IPS-15b (cell line): Measurements from ENCODE around the gene FHL5.

Experiments used
- H3K27me3 ChIP-seq: one replicate; pipeline ENCODE4 v1.6.1; 2013; ENCODE audit warnings: low read length; ENCODE audit not compliant: control insufficient read depth, insufficient read depth
- H3K36me3 ChIP-seq: one replicate; pipeline ENCODE4 v1.6.1; 2013; ENCODE audit warnings: low read length; ENCODE audit not compliant: control insufficient read depth, insufficient read depth
- H3K4me1 ChIP-seq: one replicate; pipeline ENCODE4 v1.6.1; 2013; ENCODE audit warnings: mild to moderate bottlenecking, low read length; ENCODE audit not compliant: control insufficient read depth, insufficient read depth
- H3K4me3 ChIP-seq: one replicate; pipeline ENCODE4 v1.5.1; 2013; ENCODE audit warnings: low read depth, low read length
- H3K9ac ChIP-seq: one replicate; pipeline ENCODE4 v1.6.1; 2013; ENCODE audit warnings: low read depth, mild to moderate bottlenecking, low read length
- H3K9me3 ChIP-seq: one replicate; pipeline ENCODE4 v1.6.1; 2013; ENCODE audit warnings: mild to moderate bottlenecking, low read length; ENCODE audit not compliant: control insufficient read depth, insufficient read depth

Gene FHL5

GRCh38 chr6:96653181-96653580, 90.3 kb downstream of the FHL5 start:
- no peaks in the 10 kb centered on the region for H3K4me1 ChIP-seq

DNA sequence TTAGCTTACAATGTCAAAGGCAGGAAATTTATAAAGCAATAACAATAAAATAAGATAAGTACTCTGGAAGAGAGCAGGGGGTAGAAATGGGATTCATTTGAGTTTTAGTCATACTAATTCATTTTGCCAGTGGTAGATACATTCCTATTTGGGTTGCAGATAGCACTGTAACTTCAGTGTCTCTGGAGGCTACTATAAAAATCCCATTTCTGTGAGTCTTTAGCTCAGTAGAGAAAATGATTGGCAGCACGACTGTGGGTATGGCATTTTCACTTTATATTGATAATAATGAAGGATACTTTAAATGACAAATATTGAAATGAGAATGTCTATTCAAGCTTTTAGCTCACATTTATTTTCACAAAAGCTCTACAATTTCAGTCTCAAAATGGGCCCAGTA, 93.6 kb downstream of the FHL5 start:
- H3K27me3 ChIP-seq, result no peaks in the 10 kb centered on the region
- H3K4me3 ChIP-seq, result no peak overlapping the region
- H3K4me1 ChIP-seq, result no peaks in the 10 kb centered on the region
- no peaks in the 10 kb centered on the region for H3K36me3 ChIP-seq
- H3K9me3 ChIP-seq, result no peaks in the 10 kb centered on the region
- H3K9ac ChIP-seq, result no peak overlapping the region

More at GRCh38 chr6:96653181-96653580, 90.3 kb downstream of the FHL5 start:
- Histone ChIP-seq H3K4me3 (no peak overlapping the region), H3K27me3 (no peaks in the 10 kb centered on the region), H3K36me3 (no peaks in the 10 kb centered on the region), H3K9ac (no peak overlapping the region), H3K9me3 (no peaks in the 10 kb centered on the region)

DNA sequence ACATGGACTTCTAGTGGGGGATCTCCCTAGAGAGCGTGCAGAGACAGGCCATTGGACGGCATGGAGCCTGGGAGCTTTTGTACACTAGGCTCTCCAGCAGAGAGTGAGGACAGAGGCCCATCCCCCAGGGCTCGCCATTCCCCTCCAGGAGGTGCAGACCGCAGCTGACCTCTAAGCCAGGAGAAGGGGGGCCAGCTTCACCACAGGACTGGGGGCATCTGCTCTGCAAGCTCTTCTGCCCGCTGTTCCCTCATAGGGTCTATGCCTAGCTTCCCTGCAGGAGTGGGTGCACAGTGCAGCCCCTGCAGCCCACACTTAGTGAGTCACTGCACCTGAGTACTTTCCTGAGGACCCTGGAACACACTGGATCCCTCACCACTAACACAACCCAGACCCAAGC, 94.4 kb downstream of the FHL5 start:
- Histone ChIP-seq H3K27me3 (no peaks in the 10 kb centered on the region), H3K9ac (no peak overlapping the region), H3K36me3 (no peaks in the 10 kb centered on the region), H3K4me1 (no peaks in the 10 kb centered on the region), H3K4me3 (no peak overlapping the region), H3K9me3 (no peaks in the 10 kb centered on the region)

- H3K36me3 ChIP-seq, result no peaks in the 10 kb centered on the region
- no peaks in the 10 kb centered on the region for H3K9me3 ChIP-seq
- no peaks in the 10 kb centered on the region for H3K4me1 ChIP-seq
- H3K27me3 ChIP-seq, result no peaks in the 10 kb centered on the region
- H3K9ac ChIP-seq, result no peak overlapping the region
- H3K4me3 ChIP-seq, result no peak overlapping the region
Observed at GRCh38 chr6:96659084-96659845, 96.3 kb downstream of the FHL5 start.
